ENCODE results near the gene PXDN.

The PXDN gene

DNA sequence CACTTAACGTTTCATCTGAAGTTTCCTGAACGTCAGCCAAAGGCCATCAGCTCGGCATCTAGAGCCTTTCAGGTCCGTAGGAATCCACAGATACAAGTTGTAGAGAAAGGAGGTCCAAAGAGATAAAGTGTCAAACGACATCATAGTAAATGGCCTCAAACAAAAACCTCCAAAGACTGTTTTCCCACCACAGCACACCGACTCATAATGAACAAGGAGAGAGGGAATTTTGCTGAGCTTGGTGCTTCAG lies 150.3 kb downstream of the PXDN start:
- peaks cover 41% of the 10 kb centered on the region for H3K9me3 ChIP-seq (ENCODE audit: control insufficient read depth, insufficient read depth, low read length)
- H3K4me2 ChIP-seq (ENCODE audit: low read length): no peak overlapping the region
- H3K4me1 ChIP-seq (ENCODE audit: control insufficient read depth, low read length): no peaks in the 10 kb centered on the region
- 0 out of 2 replicates have a peak, but pooled peaks cover 3% of the 10 kb centered on the region for H3F3A ChIP-seq (ENCODE audit: control insufficient read depth, insufficient read depth)
- no peak for TF ChIP-seq CTCF (IDR thresholded peaks at IDR 0.05; ENCODE audit: low read depth, low read length, poor library complexity, severe bottlenecking)
- no peak for TF ChIP-seq EZH2phosphoT487 (IDR thresholded peaks at IDR 0.05; ENCODE audit: borderline replicate concordance, low read length)
- no peaks in the 10 kb centered on the region for H3K27me3 ChIP-seq (ENCODE audit: control insufficient read depth, low read length)
- no peaks in the 10 kb centered on the region for H3K36me3 ChIP-seq (ENCODE audit: control insufficient read depth, low read length)
- H3K79me2 ChIP-seq (ENCODE audit: control insufficient read depth, low read length): no peaks in the 10 kb centered on the region
- no peaks in the 10 kb centered on the region for H4K20me1 ChIP-seq (ENCODE audit: control insufficient read depth, insufficient read depth, low read depth, low read length)
- H3K27ac ChIP-seq (ENCODE audit: low read depth, low read length): no peak overlapping the region
- H3K9me2 ChIP-seq (replicated peaks; ENCODE audit: control insufficient read depth, low read length): no peaks in the 10 kb centered on the region
- no peak overlapping the region for H3K4me3 ChIP-seq (ENCODE audit: low read length)

- no peak overlapping the region for H3K27ac ChIP-seq (ENCODE audit: low read depth, low read length)
- no peaks in the 10 kb centered on the region for H3K36me3 ChIP-seq (ENCODE audit: control insufficient read depth, low read length)
- H4K20me1 ChIP-seq (ENCODE audit: control insufficient read depth, insufficient read depth, low read depth, low read length): no peaks in the 10 kb centered on the region
- no peaks in the 10 kb centered on the region for H3K9me2 ChIP-seq (replicated peaks; ENCODE audit: control insufficient read depth, low read length)
- H3K4me2 ChIP-seq (ENCODE audit: low read length): no peak overlapping the region
- TF ChIP-seq EZH2phosphoT487 (IDR thresholded peaks at IDR 0.05; ENCODE audit: borderline replicate concordance, low read length): no peak
- no peak for TF ChIP-seq CTCF (IDR thresholded peaks at IDR 0.05; ENCODE audit: low read depth, low read length, poor library complexity, severe bottlenecking)
- H3K9me3 ChIP-seq (ENCODE audit: control insufficient read depth, insufficient read depth, low read length): peaks cover 41% of the 10 kb centered on the region
- no peak overlapping the region for H3K4me3 ChIP-seq (ENCODE audit: low read length)
- no peaks in the 10 kb centered on the region for H3K79me2 ChIP-seq (ENCODE audit: control insufficient read depth, low read length)
- H3K4me1 ChIP-seq (ENCODE audit: control insufficient read depth, low read length): no peaks in the 10 kb centered on the region
- H3F3A ChIP-seq (ENCODE audit: control insufficient read depth, insufficient read depth): 0 out of 2 replicates have a peak, but pooled peaks cover 3% of the 10 kb centered on the region
- no peaks in the 10 kb centered on the region for H3K27me3 ChIP-seq (ENCODE audit: control insufficient read depth, low read length)
Measured at GRCh38 chr2:1593371-1594122, 150.8 kb downstream of the PXDN start.

- no peaks in the 10 kb centered on the region for H3K9me2 ChIP-seq (replicated peaks; ENCODE audit: control insufficient read depth, low read length)
- H3K36me3 ChIP-seq (ENCODE audit: control insufficient read depth, low read length): no peaks in the 10 kb centered on the region
- H3K4me2 ChIP-seq (ENCODE audit: low read length): no peak overlapping the region
- no peak overlapping the region for H3K27ac ChIP-seq (ENCODE audit: low read depth, low read length)
- TF ChIP-seq CTCF (IDR thresholded peaks at IDR 0.05; ENCODE audit: low read depth, low read length, poor library complexity, severe bottlenecking) (no peak), EZH2phosphoT487 (IDR thresholded peaks at IDR 0.05; ENCODE audit: borderline replicate concordance, low read length) (no peak)
- H3F3A ChIP-seq (ENCODE audit: control insufficient read depth, insufficient read depth): 0 out of 2 replicates have a peak, but pooled peaks cover 3% of the 10 kb centered on the region
- H4K20me1 ChIP-seq (ENCODE audit: control insufficient read depth, insufficient read depth, low read depth, low read length): no peaks in the 10 kb centered on the region
- no peaks in the 10 kb centered on the region for H3K4me1 ChIP-seq (ENCODE audit: control insufficient read depth, low read length)
- no peak overlapping the region for H3K4me3 ChIP-seq (ENCODE audit: low read length)
- H3K27me3 ChIP-seq (ENCODE audit: control insufficient read depth, low read length): no peaks in the 10 kb centered on the region
- H3K9me3 ChIP-seq (ENCODE audit: control insufficient read depth, insufficient read depth, low read length): peaks cover 34% of the 10 kb centered on the region
- no peaks in the 10 kb centered on the region for H3K79me2 ChIP-seq (ENCODE audit: control insufficient read depth, low read length)
Measured at GRCh38 chr2:1591978-1592907, 152.1 kb downstream of the PXDN start.

Data from DOHH2 (cell line).